Naive thymus-derived CD4-positive, alpha-beta T cell (primary cell): ENCODE data around the gene SOST. TPM values are rescaled to one million over a fixed set of nuclear protein-coding genes. Genes with fewer than 3 reads are reported as not detected.
"Not testable (repeated sequence)": the region's sequence is repeated elsewhere in the genome, so short reads cannot be mapped to it uniquely, and the experiment has no call there.

Source experiments
- ATAC-seq: fragments of 150-1000 bp; cut with Tn5 transposase; 2 replicates; pipeline ENCODE4 v1.10.0; 2021; ENCODE audit warnings: mild to moderate bottlenecking, moderate library complexity
- CTCF ChIA-PET: fragments of 350-600 bp; sonication (Branson Sonifier 250); formaldehyde crosslinking; loops from one replicate; lab custom pipeline; 2021; ENCODE audit warnings: antibody characterized with exemption; lab: Charles Lee
- POLR2A ChIA-PET: fragments of 350-600 bp; sonication (Branson Sonifier 250); formaldehyde crosslinking; loops from one replicate; lab custom pipeline; 2021; ENCODE audit warnings: antibody characterized with exemption, inconsistent platforms; lab: Charles Lee
- DNase-seq, 9 donors: peaks; one replicate each; pipeline versions ENCODE4 v3.0.0 to v3.0.0-alpha.2; 2020 to 2022; ENCODE audit warnings: mixed read lengths in 1 of 9
- H3K27ac ChIP-seq: one replicate; pipeline ENCODE4 v1.7.0; 2013; ENCODE audit warnings: mild to moderate bottlenecking, low read depth, low read length, moderate library complexity
- H3K27me3 ChIP-seq, 2 donors: one replicate each; pipeline ENCODE4 v1.7.0; 2013; ENCODE audit warnings: low read length in 2 of 2, mild to moderate bottlenecking in 2 of 2, moderate library complexity in 2 of 2; ENCODE audit not compliant: control insufficient read depth in 2 of 2, insufficient read depth in 2 of 2
- H3K36me3 ChIP-seq, 3 experiments: 1 replicate in 2 of 3; 2 replicates in 1 of 3; pipeline ENCODE4 v1.7.0; 2013; ENCODE audit warnings: low read length in 3 of 3, mild to moderate bottlenecking in 3 of 3, moderate library complexity in 1 of 3; ENCODE audit not compliant: insufficient read depth in 3 of 3, control insufficient read depth in 2 of 3
- H3K4me1 ChIP-seq, 2 donors: one replicate each; pipeline ENCODE4 v1.7.0; 2013; ENCODE audit warnings: low read length in 2 of 2, mild to moderate bottlenecking in 2 of 2, moderate library complexity in 1 of 2; ENCODE audit not compliant: control insufficient read depth in 2 of 2, insufficient read depth in 2 of 2
- H3K4me3 ChIP-seq: 2 replicates; pipeline ENCODE4 v1.7.0; 2013; ENCODE audit warnings: mild to moderate bottlenecking, low read length
- H3K9me3 ChIP-seq, 3 experiments: 1 replicate in 2 of 3; 2 replicates in 1 of 3; pipeline ENCODE4 v1.7.0; 2013; ENCODE audit warnings: low read length in 3 of 3; ENCODE audit not compliant: control insufficient read depth in 2 of 3
- H3K27ac Mint-ChIP-seq, 9 donors: one replicate each; pipeline ENCODE4 v1.8.0; 2020 to 2022; ENCODE audit warnings: mixed read lengths in 9 of 9, mild to moderate bottlenecking in 8 of 9, moderate library complexity in 5 of 9, inconsistent platforms in 2 of 9
- H3K27me3 Mint-ChIP-seq, 5 donors: one replicate each; pipeline ENCODE4 v1.8.0; 2021 to 2022; ENCODE audit warnings: mixed read lengths in 5 of 5, mild to moderate bottlenecking in 1 of 5
- H3K36me3 Mint-ChIP-seq, 5 donors: one replicate each; pipeline ENCODE4 v1.8.0; 2020 to 2022; ENCODE audit warnings: mixed read lengths in 5 of 5, mild to moderate bottlenecking in 3 of 5, inconsistent platforms in 1 of 5
- H3K4me1 Mint-ChIP-seq, 7 donors: one replicate each; pipeline ENCODE4 v1.8.0; 2020 to 2022; ENCODE audit warnings: mixed read lengths in 7 of 7, mild to moderate bottlenecking in 3 of 7, inconsistent platforms in 1 of 7
- H3K4me3 Mint-ChIP-seq, 10 donors: one replicate each; pipeline ENCODE4 v1.8.0; 2020 to 2022; ENCODE audit warnings: mild to moderate bottlenecking in 10 of 10, mixed read lengths in 10 of 10, moderate library complexity in 6 of 10, inconsistent platforms in 2 of 10
- H3K9me3 Mint-ChIP-seq, 11 donors: one replicate each; pipeline ENCODE4 v1.8.0; 2020 to 2022; ENCODE audit warnings: mixed read lengths in 11 of 11, mild to moderate bottlenecking in 4 of 11, inconsistent platforms in 1 of 11, moderate library complexity in 1 of 11
- intact Hi-C, 2 donors: fragments of 100-400 bp; cut with micrococcal nuclease; formaldehyde crosslinking; loops; one replicate each; pipeline ENCODE4 v1.15.1; 2023
- polyA plus RNA-seq, 2 donors: library from polyadenylated mRNA; unstranded; fragments of 300-500 nt; fragmentation: Illumina TruSeq; gene quantifications; one replicate each; pipeline ENCODE4 v1.2.3, GENCODE V29; 2021
- total RNA-seq, 6 experiments: library from RNA in 5 of 6; stranded (reverse) in 5 of 6; gene quantifications; 1 replicate in 5 of 6; 2 replicates in 1 of 6; pipeline ENCODE4 v1.2.3 and lab custom pipeline; 2021 to 2026

Gene SOST
- total and polyA plus RNA-seq, 7 experiments from 2014 or later: not detected

DNA sequence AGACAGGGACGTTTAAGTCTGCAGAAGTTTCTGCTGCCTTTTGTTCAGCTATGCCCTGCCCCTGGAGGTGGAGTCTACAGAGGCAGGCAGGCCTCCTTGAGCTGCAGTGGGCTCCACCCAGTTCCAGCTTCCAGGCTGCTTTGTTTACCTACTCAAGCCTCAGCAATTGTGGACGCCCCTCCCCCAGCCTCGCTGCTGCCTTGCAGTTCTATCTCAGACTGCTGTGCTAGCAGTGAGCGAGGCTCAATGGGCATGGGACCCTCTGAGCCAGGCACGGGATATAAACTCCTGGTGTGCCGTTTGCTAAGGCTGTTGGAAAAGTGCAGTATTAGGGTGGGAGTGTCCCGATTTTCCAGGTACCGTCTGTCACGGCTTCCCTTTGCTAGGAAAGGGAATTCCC lies 39.4 kb upstream of the SOST start:
- H3K4me3 ChIP-seq, H3K4me1 ChIP-seq, ATAC-seq, H3K4me1 Mint-ChIP-seq, H3K9me3 ChIP-seq, H3K27ac Mint-ChIP-seq, H3K36me3 ChIP-seq, H3K9me3 Mint-ChIP-seq, H3K27ac ChIP-seq, H3K4me3 Mint-ChIP-seq, H3K36me3 Mint-ChIP-seq, DNase-seq, CTCF ChIA-PET, POLR2A ChIA-PET, H3K27me3 ChIP-seq, intact Hi-C loops: not testable (repeated sequence)
- H3K27me3 Mint-ChIP-seq: peaks cover 6 to 47% (median 13%) of the 10 kb centered on the region in 5 donors

DNA sequence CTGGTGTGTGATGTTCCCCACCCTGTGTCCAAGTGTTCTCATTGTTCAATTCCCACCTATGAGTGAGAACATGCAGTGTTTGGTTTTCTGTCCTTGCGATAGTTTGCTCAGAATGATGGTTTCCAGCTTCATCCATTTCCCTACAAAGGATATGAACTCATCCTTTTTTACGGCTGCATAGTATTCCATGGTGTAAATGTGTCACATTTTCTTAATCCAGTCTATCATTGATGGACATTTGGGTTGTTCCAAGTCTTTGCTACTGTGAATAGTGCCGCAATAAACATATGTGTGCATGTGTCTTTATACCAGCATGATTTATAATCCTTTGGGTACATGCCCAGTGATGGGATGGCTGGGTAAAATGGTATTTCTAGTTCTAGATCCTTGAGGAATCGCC lies 34.1 kb upstream of the SOST start:
- DNase-seq, H3K27me3 ChIP-seq, POLR2A ChIA-PET, H3K9me3 Mint-ChIP-seq, H3K9me3 ChIP-seq, H3K27ac ChIP-seq, H3K36me3 ChIP-seq, H3K4me1 ChIP-seq, H3K27ac Mint-ChIP-seq, intact Hi-C loops, H3K4me3 Mint-ChIP-seq, ATAC-seq, H3K36me3 Mint-ChIP-seq, H3K4me3 ChIP-seq, H3K4me1 Mint-ChIP-seq: not testable (repeated sequence)
- CTCF ChIA-PET: interaction anchor here (0.6 kb wide), 1 partner anchor 26 kb away, joined by 3 read pairs; no protein-coding TSS in a partner anchor
- peaks cover 6 to 39% (median 9%) of the 10 kb centered on the region in 5 donors for H3K27me3 Mint-ChIP-seq

DNA sequence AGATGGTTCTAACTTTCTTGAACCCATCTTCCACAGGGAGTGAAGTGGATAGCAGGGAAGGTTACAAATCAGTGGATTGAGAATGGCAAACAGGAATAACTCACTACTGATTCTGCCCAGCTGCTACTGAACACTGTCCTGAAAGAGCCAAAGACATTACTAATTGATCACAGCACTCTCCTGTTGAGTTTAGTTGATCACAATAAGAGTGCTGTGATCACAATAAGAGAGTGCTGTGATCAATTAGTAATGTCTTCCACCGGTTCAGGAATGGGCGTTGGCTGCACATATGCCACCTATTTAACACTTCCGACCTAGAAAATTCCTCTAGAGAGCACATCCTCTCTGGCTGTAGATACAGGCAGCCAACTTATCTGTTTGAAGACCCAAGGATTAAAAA lies 33.0 kb upstream of the SOST start:
- Mint-ChIP-seq H3K27ac (no peak overlapping the region), H3K27me3 (peaks cover 0 to 38% (median 6%) of the 10 kb centered on the region in 5 donors), H3K4me3 (no peak overlapping the region), H3K9me3 (peaks cover 0 to 7% (median 0%) of the 10 kb centered on the region in 11 donors), H3K36me3 (no peaks in the 10 kb centered on the region), H3K4me1 (peaks cover 0 to 9% (median 4%) of the 10 kb centered on the region in 7 donors)
- H3K27ac ChIP-seq: no peak overlapping the region
- ATAC-seq (no peak), DNase-seq (no peak)
- H3K4me3 ChIP-seq: no peak overlapping the region
- no peaks in the 10 kb centered on the region for H3K27me3 ChIP-seq
- intact Hi-C loops: no loop called here
- ChIA-PET POLR2A (no interaction called here), CTCF (no interaction called here)
- H3K4me1 ChIP-seq: no peaks in the 10 kb centered on the region
- H3K9me3 ChIP-seq: no peaks in the 10 kb centered on the region
- H3K36me3 ChIP-seq: no peaks in the 10 kb centered on the region

DNA sequence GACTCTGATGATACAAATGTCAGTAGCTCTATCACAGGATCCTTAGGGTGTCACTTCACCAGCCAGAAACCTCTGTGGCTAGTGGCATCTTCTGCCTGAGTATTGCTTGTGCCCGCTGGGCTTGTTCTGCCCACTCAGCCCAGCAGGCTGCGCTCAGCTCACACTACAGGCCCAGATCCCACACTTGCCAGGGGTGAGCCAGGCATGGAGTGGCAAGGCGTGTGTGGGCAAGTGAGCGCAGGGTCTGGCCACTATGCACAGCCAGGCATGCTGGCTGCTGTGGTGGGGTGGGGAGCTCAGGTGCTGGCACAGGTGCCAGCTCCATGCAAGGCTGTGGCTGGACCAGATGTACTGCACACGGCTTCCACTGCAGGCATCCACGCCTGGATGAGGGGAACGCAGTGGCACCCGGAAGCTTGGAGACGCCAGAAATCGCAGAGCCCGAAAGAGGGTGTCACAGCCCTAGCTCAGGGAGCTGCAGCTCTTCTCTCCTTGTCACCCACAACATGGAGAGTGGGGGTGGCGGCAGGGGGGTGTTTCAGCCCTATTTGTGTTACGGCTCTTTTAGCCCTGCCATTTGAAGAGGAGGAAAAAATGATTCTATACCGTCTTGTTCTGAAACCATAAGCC lies 31.8 kb upstream of the SOST start:
- Mint-ChIP-seq H3K36me3 (no peaks in the 10 kb centered on the region), H3K27me3 (peaks cover 0 to 31% (median 4%) of the 10 kb centered on the region in 5 donors), H3K27ac (no peak overlapping the region), H3K9me3 (peaks cover 0 to 7% (median 0%) of the 10 kb centered on the region in 11 donors), H3K4me3 (no peak overlapping the region), H3K4me1 (peaks cover 0 to 9% (median 4%) of the 10 kb centered on the region in 7 donors)
- no peak for DNase-seq
- H3K27ac ChIP-seq: no peak overlapping the region
- no peak overlapping the region for H3K4me3 ChIP-seq
- no peaks in the 10 kb centered on the region for H3K36me3 ChIP-seq
- H3K9me3 ChIP-seq: no peaks in the 10 kb centered on the region
- ChIA-PET CTCF (no interaction called here), POLR2A (no interaction called here)
- intact Hi-C loops: no loop called here
- no peaks in the 10 kb centered on the region for H3K27me3 ChIP-seq
- no peaks in the 10 kb centered on the region for H3K4me1 ChIP-seq
- ATAC-seq: no peak

DNA sequence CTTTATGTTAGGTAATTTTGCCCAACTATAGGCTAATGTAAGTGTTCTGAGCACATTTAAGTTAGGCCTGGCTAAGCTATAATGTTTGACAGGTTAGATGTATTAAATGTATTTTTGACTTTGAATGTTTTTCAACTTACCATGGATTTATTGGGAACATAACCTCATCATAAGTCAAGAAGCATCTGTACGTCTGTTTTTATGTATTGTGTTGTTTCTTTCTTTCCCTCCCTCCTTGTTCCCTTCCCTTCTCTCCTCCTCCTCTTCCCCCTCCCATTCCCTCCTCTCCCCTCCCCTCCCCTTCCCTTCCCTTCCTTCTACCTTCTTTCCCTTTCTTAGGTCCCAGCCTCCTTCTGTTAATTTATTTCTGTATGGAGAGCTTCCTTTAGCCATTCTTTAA lies 30.9 kb upstream of the SOST start:
- no peak overlapping the region for H3K4me3 Mint-ChIP-seq
- no peak for ATAC-seq
- H3K27me3 Mint-ChIP-seq: peaks cover 6 to 27% (median 8%) of the 10 kb centered on the region in 5 donors
- no peak overlapping the region for H3K27ac ChIP-seq
- intact Hi-C loops: no loop called here
- H3K9me3 ChIP-seq: no peaks in the 10 kb centered on the region
- no peak overlapping the region for H3K27ac Mint-ChIP-seq
- no peaks in the 10 kb centered on the region for H3K36me3 ChIP-seq
- no peaks in the 10 kb centered on the region for H3K4me1 ChIP-seq
- CTCF ChIA-PET: no interaction called here
- peaks cover 0 to 7% (median 0%) of the 10 kb centered on the region in 11 donors for H3K9me3 Mint-ChIP-seq
- no peak for DNase-seq
- no peak overlapping the region for H3K4me3 ChIP-seq
- H3K27me3 ChIP-seq: no peaks in the 10 kb centered on the region
- no peaks in the 10 kb centered on the region for H3K36me3 Mint-ChIP-seq
- POLR2A ChIA-PET: no interaction called here
- H3K4me1 Mint-ChIP-seq: peaks cover 0 to 9% (median 4%) of the 10 kb centered on the region in 7 donors

DNA sequence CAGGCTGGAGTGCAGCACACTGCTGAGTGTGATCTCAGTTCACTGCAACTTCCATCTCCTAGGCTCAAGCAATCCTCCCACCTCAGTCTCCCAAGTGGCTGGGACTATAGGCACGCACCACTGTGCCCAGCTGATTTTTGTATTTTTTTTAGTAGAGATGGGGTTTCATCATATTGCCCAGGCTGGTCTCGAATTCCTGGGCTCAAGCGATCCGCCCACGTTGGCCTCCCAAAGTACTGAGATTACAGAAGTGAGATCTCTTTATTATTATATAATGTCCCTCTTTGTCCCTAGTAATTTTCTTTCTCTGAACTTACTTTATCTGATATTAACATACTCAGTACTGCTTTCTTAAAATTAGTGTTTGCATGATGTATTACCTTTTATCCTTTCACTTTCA lies 29.9 kb upstream of the SOST start:
- Mint-ChIP-seq H3K9me3 (peaks cover 0 to 4% (median 0%) of the 10 kb centered on the region in 11 donors), H3K27me3 (peaks cover 5 to 29% (median 11%) of the 10 kb centered on the region in 5 donors), H3K36me3 (no peaks in the 10 kb centered on the region), H3K4me1 (peaks cover 0 to 9% (median 4%) of the 10 kb centered on the region in 7 donors), H3K4me3 (no peak overlapping the region), H3K27ac (no peak overlapping the region)
- ATAC-seq (no peak), DNase-seq (no peak)
- H3K4me1 ChIP-seq: no peaks in the 10 kb centered on the region
- H3K4me3 ChIP-seq: no peak overlapping the region
- ChIA-PET CTCF (no interaction called here), POLR2A (no interaction called here)
- H3K27me3 ChIP-seq: no peaks in the 10 kb centered on the region
- intact Hi-C loops: no loop called here
- no peaks in the 10 kb centered on the region for H3K36me3 ChIP-seq
- no peak overlapping the region for H3K27ac ChIP-seq
- no peaks in the 10 kb centered on the region for H3K9me3 ChIP-seq

DNA sequence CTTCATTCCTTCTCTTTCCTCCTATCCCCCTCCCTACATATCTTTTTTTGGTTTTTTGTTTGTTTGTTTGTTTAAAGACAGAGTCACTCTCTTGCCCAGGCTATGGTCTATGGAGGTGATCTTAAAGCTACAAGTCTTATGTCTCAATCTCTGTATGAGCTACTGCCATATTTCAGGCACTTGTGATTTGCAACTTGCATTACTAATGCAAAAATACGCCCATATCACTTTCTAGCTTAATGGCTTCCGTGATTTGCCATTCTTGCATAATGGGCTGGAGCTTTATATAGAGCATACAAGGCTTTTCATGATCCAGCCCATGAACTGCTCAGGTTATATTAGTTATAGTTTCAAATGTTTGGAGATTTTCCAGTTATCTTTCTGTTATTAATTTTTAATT lies 29.1 kb upstream of the SOST start:
- H3K9me3 Mint-ChIP-seq: no peaks in the 10 kb centered on the region
- DNase-seq (no peak), ATAC-seq (peak; percentile 44)
- ChIA-PET POLR2A (no interaction called here), CTCF (interaction anchor here (0.6 kb wide), 2 partner anchors 20 to 26 kb away, joined by 4 read pairs; no protein-coding TSS in a partner anchor)
- H3K4me1 Mint-ChIP-seq: peaks cover 0 to 9% (median 4%) of the 10 kb centered on the region in 7 donors
- intact Hi-C loops: no loop called here
- H3K36me3 ChIP-seq: no peaks in the 10 kb centered on the region
- no peaks in the 10 kb centered on the region for H3K4me1 ChIP-seq
- H3K36me3 Mint-ChIP-seq: no peaks in the 10 kb centered on the region
- no peaks in the 10 kb centered on the region for H3K27me3 ChIP-seq
- H3K4me3 ChIP-seq: no peak overlapping the region
- H3K27ac Mint-ChIP-seq: no peak overlapping the region
- H3K27ac ChIP-seq: no peak overlapping the region
- peaks cover 10 to 33% (median 12%) of the 10 kb centered on the region in 5 donors for H3K27me3 Mint-ChIP-seq
- no peak overlapping the region for H3K4me3 Mint-ChIP-seq
- no peaks in the 10 kb centered on the region for H3K9me3 ChIP-seq
